ENCODE data around the gene PROX1.

- TF ChIP-seq CTCF (conservative IDR thresholded peaks at IDR 0.05; ENCODE audit: low read length) (no peak), EZH2phosphoT487 (IDR thresholded peaks at IDR 0.05; ENCODE audit: borderline replicate concordance, low read depth, low read length) (no peak)
Observed at GRCh38 chr1:213962508-213962907, 25.3 kb upstream of the PROX1 start.

Data from OCI-LY7 (cell line).